ENCODE measurements around the gene VENTX. TPM values are rescaled to one million over a fixed set of nuclear protein-coding genes. Genes with fewer than 3 reads are reported as not detected.

VENTX gene, protein sequence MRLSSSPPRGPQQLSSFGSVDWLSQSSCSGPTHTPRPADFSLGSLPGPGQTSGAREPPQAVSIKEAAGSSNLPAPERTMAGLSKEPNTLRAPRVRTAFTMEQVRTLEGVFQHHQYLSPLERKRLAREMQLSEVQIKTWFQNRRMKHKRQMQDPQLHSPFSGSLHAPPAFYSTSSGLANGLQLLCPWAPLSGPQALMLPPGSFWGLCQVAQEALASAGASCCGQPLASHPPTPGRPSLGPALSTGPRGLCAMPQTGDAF
- total RNA-seq (2021; ENCODE audit: unreplicated experiment), result not detected
- polyA plus RNA-seq (2012; ENCODE audit: insufficient read length), result not detected
- not detected for Bru-seq, nascent RNA
- not detected for BruChase-seq, experiment 1, labeled RNA remaining after a 2-hour chase
- not detected for BruChase-seq, experiment 2, labeled RNA remaining after a 6-hour chase
- long read RNA-seq, result 0 reads

DNA sequence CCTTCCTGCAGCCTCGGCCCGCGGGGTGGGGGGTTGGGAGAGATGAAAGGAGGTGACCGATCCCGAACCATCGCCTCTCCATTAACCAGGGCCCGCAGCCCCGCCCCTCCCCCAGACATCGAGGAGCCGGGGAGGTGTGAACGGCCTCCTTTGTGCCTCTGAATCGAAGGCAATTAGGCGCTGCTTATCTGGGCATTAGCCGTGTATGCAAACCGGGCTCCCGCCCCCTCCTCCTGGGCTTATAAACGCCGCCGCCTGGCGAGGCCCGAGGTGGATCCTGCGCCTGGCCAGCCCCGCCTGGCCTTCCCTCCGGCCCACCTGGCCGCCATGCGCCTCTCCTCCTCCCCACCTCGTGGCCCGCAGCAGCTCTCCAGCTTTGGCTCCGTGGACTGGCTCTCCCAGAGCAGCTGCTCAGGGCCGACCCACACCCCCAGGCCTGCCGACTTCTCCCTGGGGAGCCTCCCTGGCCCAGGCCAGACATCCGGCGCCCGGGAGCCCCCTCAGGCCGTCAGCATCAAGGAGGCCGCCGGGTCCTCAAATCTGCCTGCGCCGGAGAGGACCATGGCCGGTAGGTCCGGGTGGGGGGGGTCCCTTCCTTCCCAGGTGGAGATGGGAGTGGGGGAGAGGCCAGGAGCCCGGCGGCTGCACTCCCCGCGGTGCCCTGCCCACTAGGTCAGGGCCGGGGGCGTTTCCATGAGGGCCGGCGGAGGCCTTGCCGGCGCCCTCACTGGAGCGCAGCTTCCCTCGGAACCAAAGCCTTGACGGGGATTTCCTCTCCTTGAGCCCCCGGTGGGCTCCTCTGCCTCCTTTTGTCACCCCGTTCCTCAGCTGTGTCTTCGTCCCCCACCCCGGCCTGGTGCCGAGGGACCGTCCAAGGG, at the start of gene VENTX:
Gene VENTX, plus strand, starts transcription at position 268 of the 878 bp plus-strand sequence. Its CDS starts 60 bp downstream, at position 328.
- Histone ChIP-seq H3K36me3 (ENCODE audit: control insufficient read depth, insufficient read depth, low read length) (no peaks in the 10 kb centered on the region), H3K4me1 (ENCODE audit: control insufficient read depth, insufficient read depth, low read length) (no peaks in the 10 kb centered on the region), H3K9me3 (ENCODE audit: control insufficient read depth, insufficient read depth, low read depth, low read length) (no peaks in the 10 kb centered on the region), H3K4me3 (ENCODE audit: low read depth in 2 of 2, low read length in 2 of 2) (peak within 1 kb of the TSS; percentile 26 to 36), H3K27me3 (ENCODE audit: control insufficient read depth, insufficient read depth, low read length) (peaks cover 4% of the 10 kb centered on the region; the same call in 1 of the 2 replicates), H3K27ac (ENCODE audit: low read length) (no peak within 1 kb of the TSS)
- ATAC-seq (peak; percentile 15), DNase-seq (ENCODE audit: low read depth, low spot score) (no peak)
- CTCF ChIA-PET, result no interaction called here
- in situ Hi-C loops (cut with HindIII; ENCODE audit: low pct_unique_long_range_greater_than_20kb, low sequenced_read_pairs), result no loop called here
- POLR2A ChIA-PET, result interaction anchor here (0.7 kb wide), 1 partner anchor 13 kb away, joined by 9 read pairs; no protein-coding TSS in a partner anchor
- intact Hi-C loops (cut with micrococcal nuclease; ENCODE audit: unreplicated experiment), result no loop called here
- no TSS peak for BruUV-seq (replicated peaks)
- peak; percentile 74 for TF ChIP-seq TCF7L2 (IDR thresholded peaks at IDR 0.05; ENCODE audit: low read depth, low read length)
- no peak for TF ChIP-seq POLR2AphosphoS5 (IDR thresholded peaks at IDR 0.05; ENCODE audit: low read depth, low read length)

GRCh38 chr10:133187906-133188681, 49.6 kb upstream of the VENTX start:
- DNase-seq (ENCODE audit: low read depth, low spot score) (no peak), ATAC-seq (no peak)
- no peak overlapping the region for H3K27ac ChIP-seq (ENCODE audit: low read length)
- ChIA-PET CTCF (no interaction called here), POLR2A (interaction anchor here (0.6 kb wide), 1 partner anchor 26 kb away, joined by 4 read pairs; no protein-coding TSS in a partner anchor)
- intact Hi-C loops (cut with micrococcal nuclease; ENCODE audit: unreplicated experiment) (no loop called here), in situ Hi-C loops (cut with HindIII; ENCODE audit: low pct_unique_long_range_greater_than_20kb, low sequenced_read_pairs) (no loop called here)
- no TSS peak for BruUV-seq (replicated peaks)
- no peaks in the 10 kb centered on the region for H3K9me3 ChIP-seq (ENCODE audit: control insufficient read depth, insufficient read depth, low read depth, low read length)
- TF ChIP-seq, protein P1, sequence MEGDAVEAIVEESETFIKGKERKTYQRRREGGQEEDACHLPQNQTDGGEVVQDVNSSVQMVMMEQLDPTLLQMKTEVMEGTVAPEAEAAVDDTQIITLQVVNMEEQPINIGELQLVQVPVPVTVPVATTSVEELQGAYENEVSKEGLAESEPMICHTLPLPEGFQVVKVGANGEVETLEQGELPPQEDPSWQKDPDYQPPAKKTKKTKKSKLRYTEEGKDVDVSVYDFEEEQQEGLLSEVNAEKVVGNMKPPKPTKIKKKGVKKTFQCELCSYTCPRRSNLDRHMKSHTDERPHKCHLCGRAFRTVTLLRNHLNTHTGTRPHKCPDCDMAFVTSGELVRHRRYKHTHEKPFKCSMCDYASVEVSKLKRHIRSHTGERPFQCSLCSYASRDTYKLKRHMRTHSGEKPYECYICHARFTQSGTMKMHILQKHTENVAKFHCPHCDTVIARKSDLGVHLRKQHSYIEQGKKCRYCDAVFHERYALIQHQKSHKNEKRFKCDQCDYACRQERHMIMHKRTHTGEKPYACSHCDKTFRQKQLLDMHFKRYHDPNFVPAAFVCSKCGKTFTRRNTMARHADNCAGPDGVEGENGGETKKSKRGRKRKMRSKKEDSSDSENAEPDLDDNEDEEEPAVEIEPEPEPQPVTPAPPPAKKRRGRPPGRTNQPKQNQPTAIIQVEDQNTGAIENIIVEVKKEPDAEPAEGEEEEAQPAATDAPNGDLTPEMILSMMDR (IDR thresholded peaks at IDR 0.05), result no peak
- TF ChIP-seq TCF7L2 (IDR thresholded peaks at IDR 0.05; ENCODE audit: low read depth, low read length), result no peak
- TF ChIP-seq POLR2AphosphoS5 (IDR thresholded peaks at IDR 0.05; ENCODE audit: low read depth, low read length), result no peak
- TF ChIP-seq REST (IDR thresholded peaks at IDR 0.05; ENCODE audit: insufficient read depth in 1 of 2, low read depth in 2 of 2, low read length in 1 of 2), result no peak
- no peak for TF ChIP-seq SIN3A (IDR thresholded peaks at IDR 0.05; ENCODE audit: borderline replicate concordance, insufficient read depth, low read depth, low read length)
- no peak overlapping the region for H3K4me3 ChIP-seq (ENCODE audit: low read depth in 2 of 2, low read length in 2 of 2)
- H3K4me1 ChIP-seq (ENCODE audit: control insufficient read depth, insufficient read depth, low read length), result no peaks in the 10 kb centered on the region
- H3K27me3 ChIP-seq (ENCODE audit: control insufficient read depth, insufficient read depth, low read length), result peaks cover 4% of the 10 kb centered on the region
- no peaks in the 10 kb centered on the region for H3K36me3 ChIP-seq (ENCODE audit: control insufficient read depth, insufficient read depth, low read length)

Data from Panc1 (cell line).